GM12878 (cell line): ENCODE data around the gene TXNDC16. TPM values are rescaled to one million over a fixed set of nuclear protein-coding genes. Genes with fewer than 3 reads are reported as not detected.

Source experiments
- ATAC-seq: fragments of 200-7000 bp; cut with Tn5 transposase; 3 replicates; pipeline ENCODE4 v1.9.1; 2020; ENCODE audit warnings: mild to moderate bottlenecking, moderate library complexity
- BruUV-seq: library from RNA; stranded (reverse); fragments of 400-500 nt; replicated peaks from 2 replicates; lab custom pipeline; 2021; lab: Mats Ljungman, UMichigan
- CTCF ChIA-PET: fragments of 300-600 bp; sonication (Branson Sonifier 250); formaldehyde crosslinking; extraction: SDS; loops from one replicate; lab custom pipeline; 2021; ENCODE audit warnings: inconsistent platforms; lab: Yijun Ruan, JAX
- POLR2A ChIA-PET: fragments of 350-600 bp; formaldehyde crosslinking; extraction: SDS; loops from one replicate; lab custom pipeline; 2021; ENCODE audit warnings: inconsistent platforms; lab: Charles Lee
- RAD21 ChIA-PET: fragments of 300-600 bp; sonication (Branson Sonifier 250); formaldehyde crosslinking; loops from one replicate; lab custom pipeline; 2023; ENCODE audit warnings: antibody characterized with exemption; ENCODE audit not compliant: unreplicated experiment; lab: Charles Lee
- SMC1A ChIA-PET: fragments of 300-600 bp; sonication (Branson Sonifier 250); formaldehyde crosslinking; loops from one replicate; lab custom pipeline; 2023; ENCODE audit not compliant: unreplicated experiment, uncharacterized antibody; lab: Charles Lee
- DNase-seq: peaks from one replicate; pipeline ENCODE4 v3.0.0-alpha.2; 2011; ENCODE audit warnings: low read depth, low spot score
- FAIRE-seq: peaks from 3 replicates; lab custom pipeline; 2011; peaks lifted over from hg19 to GRCh38; lab: Jason Lieb, UNC
- H2AFZ ChIP-seq: 2 replicates; pipeline ENCODE4 v1.6.0; 2011; ENCODE audit warnings: low read depth, low read length, control low read depth; ENCODE audit not compliant: control insufficient read depth
- H3K27ac ChIP-seq: 2 replicates; pipeline ENCODE4 v1.5.1; 2011; ENCODE audit warnings: control low read depth; ENCODE audit not compliant: control insufficient read depth, insufficient read depth
- H3K27me3 ChIP-seq, 2 experiments: replicated peaks in 1 of 2; 2 replicates each; pipeline versions ENCODE4 v1.6.0 to v1.6.1; 2011; ENCODE audit warnings: low read length in 1 of 2; ENCODE audit not compliant: control insufficient read depth in 2 of 2, insufficient read depth in 2 of 2
- H3K36me3 ChIP-seq, 2 experiments: 2 replicates each; pipeline ENCODE4 v1.5.1; 2011; ENCODE audit warnings: low read length in 1 of 2; ENCODE audit not compliant: control insufficient read depth in 2 of 2, insufficient read depth in 2 of 2
- H3K4me1 ChIP-seq: 2 replicates; pipeline ENCODE4 v1.6.1; 2011; ENCODE audit warnings: mild to moderate bottlenecking, low read length, moderate library complexity, mixed read lengths; ENCODE audit not compliant: control insufficient read depth, insufficient read depth
- H3K4me2 ChIP-seq: 2 replicates; pipeline ENCODE4 v1.6.0; 2011; ENCODE audit warnings: control low read depth; ENCODE audit not compliant: control insufficient read depth, insufficient read depth
- H3K4me3 ChIP-seq: fragments of 200-600 bp; sonication (generic); 2 replicates; pipeline ENCODE4 v1.5.1; 2016
- H3K79me2 ChIP-seq: 2 replicates; pipeline ENCODE4 v1.6.0; 2011; ENCODE audit warnings: low read length; ENCODE audit not compliant: control insufficient read depth, insufficient read depth
- H3K9ac ChIP-seq: 2 replicates; pipeline ENCODE4 v1.8.0; 2011; ENCODE audit warnings: low read length, control low read depth, mixed read lengths; ENCODE audit not compliant: control insufficient read depth, insufficient read depth
- H3K9me3 ChIP-seq: replicated peaks from 3 replicates; pipeline ENCODE4 v1.5.1; 2011; ENCODE audit warnings: mild to moderate bottlenecking, low read length; ENCODE audit not compliant: control insufficient read depth, insufficient read depth
- H4K20me1 ChIP-seq: 2 replicates; pipeline ENCODE4 v1.6.0; 2011; ENCODE audit not compliant: control insufficient read depth, insufficient read depth
- ATF3 ChIP-seq: IDR thresholded peaks from 2 replicates; pipeline ENCODE4 v1.6.1; 2011; ENCODE audit warnings: low read depth, mild to moderate bottlenecking, low read length, moderate library complexity, borderline replicate concordance; ENCODE audit errors: extremely low read depth
- BACH1 ChIP-seq: fragments of 450-650 bp; IDR thresholded peaks from 2 replicates; pipeline ENCODE4 v1.6.1; 2017; ENCODE audit warnings: mild to moderate bottlenecking, borderline replicate concordance
- EZH2 ChIP-seq: IDR thresholded peaks from 2 replicates; pipeline ENCODE4 v1.6.1; 2012; ENCODE audit warnings: low read depth, mild to moderate bottlenecking, control low read depth, inconsistent platforms, low read length, borderline replicate concordance; ENCODE audit not compliant: control insufficient read depth
- IKZF1 ChIP-seq: fragments of 450-650 bp; conservative IDR thresholded peaks from 2 replicates; pipeline ENCODE4 v1.6.1; 2017; ENCODE audit warnings: antibody characterized with exemption, mild to moderate bottlenecking
- RAD21 ChIP-seq: IDR thresholded peaks from 2 replicates; pipeline ENCODE4 v1.6.1; 2011; ENCODE audit warnings: mild to moderate bottlenecking, low read depth, low read length, moderate library complexity; ENCODE audit not compliant: insufficient read depth
- TCF12 ChIP-seq: IDR thresholded peaks from 2 replicates; pipeline ENCODE4 v1.6.1; 2011; ENCODE audit warnings: low read depth, mild to moderate bottlenecking, low read length
- WGBS: methylation state at CpG from one replicate; pipeline ENCODE4 v1.1.6; 2016; ENCODE audit warnings: low lambda C conversion rate; ENCODE audit not compliant: insufficient replicate concordance, insufficient coverage; ENCODE audit errors: missing lambda C conversion rate; 5-methylcytosine and 5-hydroxymethylcytosine counted together
- in situ Hi-C: fragments of 300-500 bp; cut with MboI; formaldehyde crosslinking; loops from 9 replicates; pipeline ENCODE4 v1.14.3; 2018; ENCODE audit warnings: mixed read lengths
- intact Hi-C: fragments of 100-400 bp; cut with micrococcal nuclease; formaldehyde crosslinking; loops from one replicate; pipeline ENCODE4 v1.14.2; 2022; ENCODE audit not compliant: unreplicated experiment
- polyA plus RNA-seq, 11 experiments: library from polyadenylated mRNA; depleted of rRNA in 4 of 11; unstranded in 6 of 11; stranded (reverse) in 5 of 11; fragments of >200 nt; fragmentation: Nextera tagmentation in 4 of 11; fragmentation: Illumina TruSeq in 1 of 11; extraction: Ambion mirVana in 4 of 11; extraction: Trizol in 1 of 11; gene quantifications; 1 replicate in 1 of 11; 2 replicates in 10 of 11; pipeline versions ENCODE4 v1.2.1 to v1.2.3, GENCODE V29; 2011 to 2016; ENCODE audit warnings: inconsistent platforms in 2 of 11, missing spikeins in 2 of 11, low read depth in 1 of 11
- total RNA-seq, 4 experiments: library from RNA; depleted of rRNA in 3 of 4; stranded (reverse); fragments of >200 nt in 3 of 4; fragmentation: Illumina TruSeq in 1 of 4; extraction: Trizol in 1 of 4; gene quantifications; 2 replicates each; pipeline versions ENCODE4 v1.2.1 to v1.2.3, GENCODE V29; 2013 to 2021

Gene TXNDC16
- total and polyA plus RNA-seq, 10 of the 15 experiments (the other 5 are each of a cell fraction or from before 2014, with no cell fraction given) = 1.2 to 7.9 (median 5.5) TPM

GRCh38 chr14:52447236-52447635 lies 105.1 kb downstream of the TXNDC16 start:
- intact Hi-C loops = no loop called here
- CTCF ChIA-PET = interaction anchor here (0.8 kb wide), 1 partner anchor 517 kb away, joined by 6 read pairs; no protein-coding TSS in a partner anchor
- SMC1A ChIA-PET = no interaction called here
- no peak overlapping the region for H3K27ac ChIP-seq
- no peak overlapping the region for H3K4me3 ChIP-seq
- BruUV-seq = no TSS peak
- POLR2A ChIA-PET = no interaction called here
- TF ChIP-seq TCF12 (no peak), ATF3 (no peak), BACH1 (no peak), RAD21 (no peak)
- TF ChIP-seq, all 136 proteins: peak for 0
- no peak overlapping the region for H2AFZ ChIP-seq
- no peaks in the 10 kb centered on the region for H3K27me3 ChIP-seq
- RAD21 ChIA-PET = no interaction called here
- H4K20me1 ChIP-seq = no peaks in the 10 kb centered on the region
- ATAC-seq (no peak), FAIRE-seq (no peak), DNase-seq (no peak)
- no peak overlapping the region for H3K4me2 ChIP-seq
- no peaks in the 10 kb centered on the region for H3K9me3 ChIP-seq
- H3K36me3 ChIP-seq = no peaks in the 10 kb centered on the region
- in situ Hi-C loops = no loop called here
- H3K9ac ChIP-seq = no peak overlapping the region
- H3K79me2 ChIP-seq = no peaks in the 10 kb centered on the region
- no peaks in the 10 kb centered on the region for H3K4me1 ChIP-seq
- WGBS = 93% methylated on average over 3 of the region's 3 CpGs

- CTCF ChIA-PET = no interaction called here
- intact Hi-C loops (no loop called here), in situ Hi-C loops (no loop called here)
- no peak for FAIRE-seq
- RAD21 ChIA-PET = no interaction called here
- Histone ChIP-seq H3K79me2 (no peaks in the 10 kb centered on the region), H3K27me3 (no peaks in the 10 kb centered on the region), H3K9ac (no peak overlapping the region), H2AFZ (no peak overlapping the region), H3K27ac (no peak overlapping the region), H3K36me3 (no peaks in the 10 kb centered on the region), H3K4me2 (no peak overlapping the region), H3K9me3 (no peaks in the 10 kb centered on the region)
- TF ChIP-seq IKZF1 (no peak), EZH2 (no peak)
- TF ChIP-seq, all 136 proteins: peak for 0
- ChIA-PET SMC1A (interaction anchor here (0.6 kb wide), 1 partner anchor 202 kb away, joined by 3 read pairs; no protein-coding TSS in a partner anchor), POLR2A (no interaction called here)
- no peak overlapping the region for H3K4me3 ChIP-seq
- H3K4me1 ChIP-seq = no peaks in the 10 kb centered on the region
- H4K20me1 ChIP-seq = no peaks in the 10 kb centered on the region
- no peak for ATAC-seq
- DNase-seq = no peak
- BruUV-seq = no TSS peak
These were observed 106.0 kb downstream of the TXNDC16 start for GRCh38 chr14:52446355-52446754.
